NB4 (cell line): ENCODE results near the gene MRPL34.

Experiments used
- CTCF ChIP-seq: IDR thresholded peaks from one replicate; pipeline ENCODE4 v1.5.1; 2012; ENCODE audit warnings: low read depth, low read length
- POLR2A ChIP-seq: IDR thresholded peaks from 2 replicates; pipeline ENCODE4 v1.6.1; 2011; ENCODE audit warnings: mild to moderate bottlenecking; ENCODE audit not compliant: insufficient read length; ENCODE audit errors: extremely low read depth

DNA sequence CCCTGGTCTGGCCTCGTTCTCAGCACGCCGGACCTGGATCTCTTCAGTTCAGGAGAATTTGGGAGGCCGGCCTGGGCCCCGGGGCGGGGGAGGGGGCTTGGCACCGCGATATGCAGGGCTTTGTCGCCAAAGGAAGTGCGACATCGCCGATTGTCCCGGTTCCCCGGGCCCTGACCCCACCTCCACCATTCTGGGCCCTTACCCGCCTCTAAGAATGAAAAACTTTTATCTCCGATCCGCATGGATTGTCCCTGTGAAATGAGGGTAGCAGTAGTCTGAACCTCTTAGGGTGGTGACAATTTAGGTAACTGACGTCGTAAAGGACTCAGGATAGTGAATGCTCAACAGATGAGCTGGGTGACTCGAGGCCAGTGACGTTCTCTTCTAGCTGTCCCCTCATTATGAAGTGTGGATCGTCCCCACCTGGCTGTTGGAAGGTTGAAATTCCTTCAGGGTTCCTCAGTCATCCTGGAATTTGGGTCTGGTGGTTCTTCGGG lies 4.3 kb downstream of the MRPL34 start:
- no peak for TF ChIP-seq POLR2A
- no peak for TF ChIP-seq CTCF
